GM12878 (cell line): ENCODE results near the gene CD86. TPM values are rescaled to one million over a fixed set of nuclear protein-coding genes. Genes with fewer than 3 reads are reported as not detected.

ENCODE experiments used
- CREB1 ChIP-seq: IDR thresholded peaks from 2 replicates; pipeline ENCODE4 v1.6.1; 2012; ENCODE audit warnings: low read depth, mild to moderate bottlenecking, inconsistent platforms
- IRF4 ChIP-seq: IDR thresholded peaks from 2 replicates; pipeline ENCODE4 v1.6.1; 2011; ENCODE audit warnings: low read depth, low read length
- NBN ChIP-seq: fragments of 450-650 bp; IDR thresholded peaks from 2 replicates; pipeline ENCODE4 v1.6.1; 2016
- SMC3 ChIP-seq: IDR thresholded peaks from 2 replicates; pipeline ENCODE4 v1.6.1; 2011; ENCODE audit warnings: low read length, improper control_type of control experiment, borderline replicate concordance
- TARDBP ChIP-seq: IDR thresholded peaks from 2 replicates; pipeline ENCODE4 v1.6.1; 2016; ENCODE audit warnings: borderline replicate concordance
- WRNIP1 ChIP-seq: IDR thresholded peaks from 2 replicates; pipeline ENCODE4 v1.6.1; 2011; ENCODE audit warnings: low read depth, low read length, improper control_type of control experiment, borderline replicate concordance
- polyA plus RNA-seq, 11 experiments: library from polyadenylated mRNA; depleted of rRNA in 4 of 11; unstranded in 6 of 11; stranded (reverse) in 5 of 11; fragments of >200 nt; fragmentation: Nextera tagmentation in 4 of 11; fragmentation: Illumina TruSeq in 1 of 11; extraction: Ambion mirVana in 4 of 11; extraction: Trizol in 1 of 11; gene quantifications; 1 replicate in 1 of 11; 2 replicates in 10 of 11; pipeline versions ENCODE4 v1.2.1 to v1.2.3, GENCODE V29; 2011 to 2016; ENCODE audit warnings: inconsistent platforms in 2 of 11, missing spikeins in 2 of 11, low read depth in 1 of 11
- total RNA-seq, 4 experiments: library from RNA; depleted of rRNA in 3 of 4; stranded (reverse); fragments of >200 nt in 3 of 4; fragmentation: Illumina TruSeq in 1 of 4; extraction: Trizol in 1 of 4; gene quantifications; 2 replicates each; pipeline versions ENCODE4 v1.2.1 to v1.2.3, GENCODE V29; 2013 to 2021
- TF ChIP-seq, protein P1 (sequence below): fragments of 450-650 bp; IDR thresholded peaks from 2 replicates; pipeline ENCODE4 v1.6.1; 2016; ENCODE audit warnings: mild to moderate bottlenecking, moderate library complexity, borderline replicate concordance
- TF ChIP-seq, protein P2 (sequence below): fragments of 450-650 bp; IDR thresholded peaks from 2 replicates; pipeline ENCODE4 v1.6.1; 2018; ENCODE audit warnings: borderline replicate concordance, mild to moderate bottlenecking; ENCODE audit not compliant: partially characterized antibody
- TF ChIP-seq, protein P3 (sequence below): IDR thresholded peaks from 2 replicates; pipeline ENCODE4 v1.6.1; 2012; ENCODE audit warnings: low read length, inconsistent platforms
- TF ChIP-seq, protein P4 (sequence below): fragments of 450-650 bp; IDR thresholded peaks from 2 replicates; pipeline ENCODE4 v1.6.1; 2014; ENCODE audit warnings: mild to moderate bottlenecking
- TF ChIP-seq, protein P5 (sequence below): IDR thresholded peaks from 2 replicates; pipeline ENCODE4 v1.6.1; 2011; ENCODE audit warnings: low read depth, mild to moderate bottlenecking, low read length, moderate library complexity, borderline replicate concordance; ENCODE audit errors: extremely low read depth
- TF ChIP-seq, protein P6 (sequence below): fragments of 450-650 bp; IDR thresholded peaks from 2 replicates; pipeline ENCODE4 v1.6.1; 2018; ENCODE audit warnings: mild to moderate bottlenecking, low read depth, moderate library complexity; ENCODE audit not compliant: partially characterized antibody
- TF ChIP-seq, protein P7 (sequence below): IDR thresholded peaks from 2 replicates; pipeline ENCODE4 v1.6.1; 2011; ENCODE audit warnings: borderline replicate concordance, low read depth, mild to moderate bottlenecking, moderate library complexity, mixed read lengths, low read length; ENCODE audit not compliant: insufficient read depth; ENCODE audit errors: extremely low read length

The CD86 gene
- total and polyA plus RNA-seq, 10 of the 15 experiments (the other 5 are each of a cell fraction or from before 2014, with no cell fraction given), result 40.9 to 100 (median 55.5) TPM

DNA sequence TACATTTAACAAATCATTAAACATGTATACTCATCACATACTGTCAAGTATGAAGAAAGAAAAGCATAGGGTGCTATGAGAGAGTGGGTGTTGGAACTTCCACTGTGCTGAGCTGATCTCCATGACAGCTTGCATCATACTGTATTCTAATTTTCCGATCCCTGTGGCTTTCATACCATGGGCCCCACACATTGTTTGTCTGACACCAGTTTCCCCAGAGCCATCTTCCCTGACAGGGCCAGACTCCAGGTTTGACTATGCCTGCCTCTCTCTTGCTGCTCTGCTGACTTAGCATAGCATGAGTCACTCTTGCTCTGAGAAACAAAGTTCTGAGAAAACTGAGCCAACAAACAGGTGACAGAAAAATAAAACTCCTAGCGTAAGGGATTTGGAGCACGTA, 91.3 kb downstream of the CD86 start (continued):
- TF ChIP-seq WRNIP1 (no peak), SMC3 (no peak), TARDBP (no peak), NBN (no peak), IRF4 (peak; percentile 75), CREB1 (peak; percentile 26; the same call in 1 of the 2 replicates)
- TF ChIP-seq, protein P1, sequence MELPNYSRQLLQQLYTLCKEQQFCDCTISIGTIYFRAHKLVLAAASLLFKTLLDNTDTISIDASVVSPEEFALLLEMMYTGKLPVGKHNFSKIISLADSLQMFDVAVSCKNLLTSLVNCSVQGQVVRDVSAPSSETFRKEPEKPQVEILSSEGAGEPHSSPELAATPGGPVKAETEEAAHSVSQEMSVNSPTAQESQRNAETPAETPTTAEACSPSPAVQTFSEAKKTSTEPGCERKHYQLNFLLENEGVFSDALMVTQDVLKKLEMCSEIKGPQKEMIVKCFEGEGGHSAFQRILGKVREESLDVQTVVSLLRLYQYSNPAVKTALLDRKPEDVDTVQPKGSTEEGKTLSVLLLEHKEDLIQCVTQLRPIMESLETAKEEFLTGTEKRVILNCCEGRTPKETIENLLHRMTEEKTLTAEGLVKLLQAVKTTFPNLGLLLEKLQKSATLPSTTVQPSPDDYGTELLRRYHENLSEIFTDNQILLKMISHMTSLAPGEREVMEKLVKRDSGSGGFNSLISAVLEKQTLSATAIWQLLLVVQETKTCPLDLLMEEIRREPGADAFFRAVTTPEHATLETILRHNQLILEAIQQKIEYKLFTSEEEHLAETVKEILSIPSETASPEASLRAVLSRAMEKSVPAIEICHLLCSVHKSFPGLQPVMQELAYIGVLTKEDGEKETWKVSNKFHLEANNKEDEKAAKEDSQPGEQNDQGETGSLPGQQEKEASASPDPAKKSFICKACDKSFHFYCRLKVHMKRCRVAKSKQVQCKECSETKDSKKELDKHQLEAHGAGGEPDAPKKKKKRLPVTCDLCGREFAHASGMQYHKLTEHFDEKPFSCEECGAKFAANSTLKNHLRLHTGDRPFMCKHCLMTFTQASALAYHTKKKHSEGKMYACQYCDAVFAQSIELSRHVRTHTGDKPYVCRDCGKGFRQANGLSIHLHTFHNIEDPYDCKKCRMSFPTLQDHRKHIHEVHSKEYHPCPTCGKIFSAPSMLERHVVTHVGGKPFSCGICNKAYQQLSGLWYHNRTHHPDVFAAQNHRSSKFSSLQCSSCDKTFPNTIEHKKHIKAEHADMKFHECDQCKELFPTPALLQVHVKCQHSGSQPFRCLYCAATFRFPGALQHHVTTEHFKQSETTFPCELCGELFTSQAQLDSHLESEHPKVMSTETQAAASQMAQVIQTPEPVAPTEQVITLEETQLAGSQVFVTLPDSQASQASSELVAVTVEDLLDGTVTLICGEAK, result no peak
- TF ChIP-seq, protein P2, sequence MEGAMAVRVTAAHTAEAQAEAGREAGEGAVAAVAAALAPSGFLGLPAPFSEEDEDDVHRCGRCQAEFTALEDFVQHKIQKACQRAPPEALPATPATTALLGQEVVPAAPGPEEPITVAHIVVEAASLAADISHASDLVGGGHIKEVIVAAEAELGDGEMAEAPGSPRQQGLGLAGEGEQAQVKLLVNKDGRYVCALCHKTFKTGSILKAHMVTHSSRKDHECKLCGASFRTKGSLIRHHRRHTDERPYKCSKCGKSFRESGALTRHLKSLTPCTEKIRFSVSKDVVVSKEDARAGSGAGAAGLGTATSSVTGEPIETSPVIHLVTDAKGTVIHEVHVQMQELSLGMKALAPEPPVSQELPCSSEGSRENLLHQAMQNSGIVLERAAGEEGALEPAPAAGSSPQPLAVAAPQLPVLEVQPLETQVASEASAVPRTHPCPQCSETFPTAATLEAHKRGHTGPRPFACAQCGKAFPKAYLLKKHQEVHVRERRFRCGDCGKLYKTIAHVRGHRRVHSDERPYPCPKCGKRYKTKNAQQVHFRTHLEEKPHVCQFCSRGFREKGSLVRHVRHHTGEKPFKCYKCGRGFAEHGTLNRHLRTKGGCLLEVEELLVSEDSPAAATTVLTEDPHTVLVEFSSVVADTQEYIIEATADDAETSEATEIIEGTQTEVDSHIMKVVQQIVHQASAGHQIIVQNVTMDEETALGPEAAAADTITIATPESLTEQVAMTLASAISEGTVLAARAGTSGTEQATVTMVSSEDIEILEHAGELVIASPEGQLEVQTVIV, result no peak
- TF ChIP-seq, protein P3, sequence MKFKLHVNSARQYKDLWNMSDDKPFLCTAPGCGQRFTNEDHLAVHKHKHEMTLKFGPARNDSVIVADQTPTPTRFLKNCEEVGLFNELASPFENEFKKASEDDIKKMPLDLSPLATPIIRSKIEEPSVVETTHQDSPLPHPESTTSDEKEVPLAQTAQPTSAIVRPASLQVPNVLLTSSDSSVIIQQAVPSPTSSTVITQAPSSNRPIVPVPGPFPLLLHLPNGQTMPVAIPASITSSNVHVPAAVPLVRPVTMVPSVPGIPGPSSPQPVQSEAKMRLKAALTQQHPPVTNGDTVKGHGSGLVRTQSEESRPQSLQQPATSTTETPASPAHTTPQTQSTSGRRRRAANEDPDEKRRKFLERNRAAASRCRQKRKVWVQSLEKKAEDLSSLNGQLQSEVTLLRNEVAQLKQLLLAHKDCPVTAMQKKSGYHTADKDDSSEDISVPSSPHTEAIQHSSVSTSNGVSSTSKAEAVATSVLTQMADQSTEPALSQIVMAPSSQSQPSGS, result peak; percentile 58; the same call in 1 of the 2 replicates
- TF ChIP-seq, protein P4, sequence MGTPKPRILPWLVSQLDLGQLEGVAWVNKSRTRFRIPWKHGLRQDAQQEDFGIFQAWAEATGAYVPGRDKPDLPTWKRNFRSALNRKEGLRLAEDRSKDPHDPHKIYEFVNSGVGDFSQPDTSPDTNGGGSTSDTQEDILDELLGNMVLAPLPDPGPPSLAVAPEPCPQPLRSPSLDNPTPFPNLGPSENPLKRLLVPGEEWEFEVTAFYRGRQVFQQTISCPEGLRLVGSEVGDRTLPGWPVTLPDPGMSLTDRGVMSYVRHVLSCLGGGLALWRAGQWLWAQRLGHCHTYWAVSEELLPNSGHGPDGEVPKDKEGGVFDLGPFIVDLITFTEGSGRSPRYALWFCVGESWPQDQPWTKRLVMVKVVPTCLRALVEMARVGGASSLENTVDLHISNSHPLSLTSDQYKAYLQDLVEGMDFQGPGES, result no peak
- TF ChIP-seq, protein P5, sequence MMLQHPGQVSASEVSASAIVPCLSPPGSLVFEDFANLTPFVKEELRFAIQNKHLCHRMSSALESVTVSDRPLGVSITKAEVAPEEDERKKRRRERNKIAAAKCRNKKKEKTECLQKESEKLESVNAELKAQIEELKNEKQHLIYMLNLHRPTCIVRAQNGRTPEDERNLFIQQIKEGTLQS, result no peak
- TF ChIP-seq, protein P6, sequence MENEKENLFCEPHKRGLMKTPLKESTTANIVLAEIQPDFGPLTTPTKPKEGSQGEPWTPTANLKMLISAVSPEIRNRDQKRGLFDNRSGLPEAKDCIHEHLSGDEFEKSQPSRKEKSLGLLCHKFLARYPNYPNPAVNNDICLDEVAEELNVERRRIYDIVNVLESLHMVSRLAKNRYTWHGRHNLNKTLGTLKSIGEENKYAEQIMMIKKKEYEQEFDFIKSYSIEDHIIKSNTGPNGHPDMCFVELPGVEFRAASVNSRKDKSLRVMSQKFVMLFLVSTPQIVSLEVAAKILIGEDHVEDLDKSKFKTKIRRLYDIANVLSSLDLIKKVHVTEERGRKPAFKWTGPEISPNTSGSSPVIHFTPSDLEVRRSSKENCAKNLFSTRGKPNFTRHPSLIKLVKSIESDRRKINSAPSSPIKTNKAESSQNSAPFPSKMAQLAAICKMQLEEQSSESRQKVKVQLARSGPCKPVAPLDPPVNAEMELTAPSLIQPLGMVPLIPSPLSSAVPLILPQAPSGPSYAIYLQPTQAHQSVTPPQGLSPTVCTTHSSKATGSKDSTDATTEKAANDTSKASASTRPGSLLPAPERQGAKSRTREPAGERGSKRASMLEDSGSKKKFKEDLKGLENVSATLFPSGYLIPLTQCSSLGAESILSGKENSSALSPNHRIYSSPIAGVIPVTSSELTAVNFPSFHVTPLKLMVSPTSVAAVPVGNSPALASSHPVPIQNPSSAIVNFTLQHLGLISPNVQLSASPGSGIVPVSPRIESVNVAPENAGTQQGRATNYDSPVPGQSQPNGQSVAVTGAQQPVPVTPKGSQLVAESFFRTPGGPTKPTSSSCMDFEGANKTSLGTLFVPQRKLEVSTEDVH, result no peak
- TF ChIP-seq, protein P7, sequence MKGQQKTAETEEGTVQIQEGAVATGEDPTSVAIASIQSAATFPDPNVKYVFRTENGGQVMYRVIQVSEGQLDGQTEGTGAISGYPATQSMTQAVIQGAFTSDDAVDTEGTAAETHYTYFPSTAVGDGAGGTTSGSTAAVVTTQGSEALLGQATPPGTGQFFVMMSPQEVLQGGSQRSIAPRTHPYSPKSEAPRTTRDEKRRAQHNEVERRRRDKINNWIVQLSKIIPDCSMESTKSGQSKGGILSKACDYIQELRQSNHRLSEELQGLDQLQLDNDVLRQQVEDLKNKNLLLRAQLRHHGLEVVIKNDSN, result no peak
